Tibial nerve (tissue), 4 donors: ENCODE results near the gene RANBP3. TPM values are rescaled to one million over a fixed set of nuclear protein-coding genes. Genes with fewer than 3 reads are reported as not detected.

Experiments
- DNase-seq, 2 donors: peaks; one replicate each; pipeline ENCODE4 v3.0.0-alpha.2; 2019; ENCODE audit warnings: low spot score in 2 of 2
- H3K27ac ChIP-seq, 4 donors: fragments of 200-600 bp; sonication (generic) in 3 of 4; one replicate each; pipeline ENCODE4 v1.5.1; 2017 to 2019; ENCODE audit warnings: mild to moderate bottlenecking in 1 of 4
- H3K27me3 ChIP-seq, 2 donors: fragments of 200-600 bp; sonication (generic) in 1 of 2; one replicate each; pipeline versions ENCODE4 v1.5.1 to v1.6.0; 2017 to 2019
- H3K36me3 ChIP-seq, 3 donors: fragments of 200-600 bp; sonication (generic); one replicate each; pipeline ENCODE4 v1.5.1; 2018 to 2019
- H3K4me1 ChIP-seq, 4 donors: fragments of 200-600 bp; sonication (generic) in 3 of 4; one replicate each; pipeline ENCODE4 v1.5.1; 2017 to 2019
- H3K4me3 ChIP-seq, 4 donors: fragments of 200-600 bp; sonication (generic) in 3 of 4; one replicate each; pipeline ENCODE4 v1.5.1; 2017 to 2019; ENCODE audit warnings: mild to moderate bottlenecking in 1 of 4, moderate library complexity in 1 of 4
- H3K9me3 ChIP-seq, 4 donors: fragments of 200-600 bp; sonication (generic) in 3 of 4; one replicate each; pipeline ENCODE4 v1.5.1; 2017 to 2019
- CTCF ChIP-seq, 5 experiments: fragments of 200-600 bp in 3 of 5; fragments of 450-650 bp in 2 of 5; sonication (generic) in 3 of 5; IDR thresholded peaks; one replicate each; pipeline ENCODE4 v1.5.1; 2016 to 2019; ENCODE audit warnings: antibody characterized with exemption in 5 of 5, mild to moderate bottlenecking in 3 of 5, moderate library complexity in 2 of 5
- EP300 ChIP-seq, 2 donors: sonication (generic); formaldehyde crosslinking; IDR thresholded peaks; one replicate each; pipeline ENCODE4 v1.6.1; 2017; ENCODE audit warnings: antibody characterized with exemption in 2 of 2, mild to moderate bottlenecking in 1 of 2
- POLR2A ChIP-seq, 2 donors: fragments of 450-650 bp; IDR thresholded peaks; one replicate each; pipeline ENCODE4 v1.6.1; 2017; ENCODE audit warnings: antibody characterized with exemption in 2 of 2, mild to moderate bottlenecking in 2 of 2, moderate library complexity in 2 of 2
- WGBS, 2 donors: methylation state at CpG; one replicate each; pipeline ENCODE4 v1.1.5; 2018; 5-methylcytosine and 5-hydroxymethylcytosine counted together
- total RNA-seq, 4 donors: library from RNA; depleted of rRNA; stranded (reverse); fragments of >200 nt; gene quantifications; one replicate each; pipeline ENCODE4 v1.1.0, GENCODE V29; 2016

Gene RANBP3
- total RNA-seq, 4 donors from 2014 or later, result 75.4 to 129 (median 95.6) TPM

- H3K4me3 ChIP-seq, result no peak overlapping the region
- no peaks in the 10 kb centered on the region for H3K27me3 ChIP-seq
- H3K4me1 ChIP-seq, result peaks cover 0 to 16% (median 6%) of the 10 kb centered on the region in 4 donors
- peak overlapping the region in 2 of 4 donors; percentile 36 to 46 for H3K27ac ChIP-seq
- 69 to 70% methylated on average over 15 to 16 of the region's 16 CpGs for WGBS, 2 donors
- no peaks in the 10 kb centered on the region for H3K9me3 ChIP-seq
- peaks cover 0 to 13% (median 0%) of the 10 kb centered on the region in 3 donors for H3K36me3 ChIP-seq
- no peak for DNase-seq
- TF ChIP-seq CTCF (IDR thresholded peaks at IDR 0.05) (peak in 1 of 5 experiments; percentile 5), POLR2A (IDR thresholded peaks at IDR 0.05) (no peak)
Measured at GRCh38 chr19:6022570-6023064, 44.7 kb upstream of the RANBP3 start.

- WGBS, 2 donors, result 46 to 48% methylated on average over 25 to 29 of the region's 29 CpGs
- DNase-seq, result peak; percentile 69 to 89
- peaks cover 0 to 12% (median 0%) of the 10 kb centered on the region in 3 donors for H3K36me3 ChIP-seq
Measured at GRCh38 chr19:6021878-6022569, 44.1 kb upstream of the RANBP3 start.

DNA sequence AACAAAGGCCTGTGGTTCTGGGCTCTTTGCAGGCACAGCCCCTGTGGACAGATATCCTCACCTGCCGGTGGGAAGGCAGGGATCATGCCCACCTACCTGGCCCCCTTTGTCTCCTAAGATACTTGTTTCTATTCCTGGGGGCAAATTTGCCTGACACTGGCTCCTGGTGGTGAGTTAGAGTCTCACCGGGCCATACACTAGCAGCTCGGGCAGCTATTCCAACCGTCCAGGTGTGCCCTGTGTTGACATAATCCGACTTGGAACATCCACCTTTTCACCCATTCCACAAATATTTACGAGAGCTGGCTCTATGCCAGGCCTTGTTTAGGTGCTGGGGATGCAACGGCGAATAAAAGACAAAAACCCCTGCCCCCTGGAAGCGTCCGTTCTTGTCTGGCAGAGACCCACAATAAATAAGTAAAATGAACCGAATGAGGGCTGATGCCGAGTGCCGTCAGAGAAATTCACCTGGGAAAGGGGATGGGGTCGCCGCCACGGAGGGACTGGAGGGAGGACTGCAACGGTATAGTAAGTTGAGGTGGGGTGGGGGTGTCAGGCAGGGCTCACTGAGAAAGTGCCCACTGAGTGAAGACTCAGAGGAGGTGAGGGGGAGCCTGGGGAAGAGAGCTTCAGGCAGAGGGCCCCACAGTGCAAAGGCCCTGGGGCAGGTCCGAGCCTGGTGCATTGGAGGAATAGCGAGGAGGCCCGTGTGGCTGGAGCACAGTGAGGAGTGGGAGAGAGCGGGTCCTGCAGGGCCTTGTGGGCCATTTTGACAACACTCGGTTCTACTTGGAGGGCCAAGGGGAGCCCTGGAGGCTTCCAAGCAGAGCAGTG is 43.2 kb upstream of the RANBP3 start:
- H3K36me3 ChIP-seq, result peaks cover 0 to 4% (median 0%) of the 10 kb centered on the region in 3 donors
- H3K27ac ChIP-seq, result no peak overlapping the region
- no peak for TF ChIP-seq POLR2A (IDR thresholded peaks at IDR 0.05)
- no peak for TF ChIP-seq EP300 (IDR thresholded peaks at IDR 0.05)
- no peak for TF ChIP-seq CTCF (IDR thresholded peaks at IDR 0.05)
- 80 to 83% methylated on average over 22 of the region's 22 CpGs for WGBS, 2 donors
- DNase-seq, result no peak
- H3K9me3 ChIP-seq, result no peaks in the 10 kb centered on the region
- peaks cover 0 to 16% (median 6%) of the 10 kb centered on the region in 4 donors for H3K4me1 ChIP-seq
- no peaks in the 10 kb centered on the region for H3K27me3 ChIP-seq
- H3K4me3 ChIP-seq, result no peak overlapping the region

More at GRCh38 chr19:6021878-6022569, 44.1 kb upstream of the RANBP3 start:
- peaks cover 0 to 16% (median 6%) of the 10 kb centered on the region in 4 donors for H3K4me1 ChIP-seq
- no peak overlapping the region for H3K4me3 ChIP-seq
- no peak for TF ChIP-seq POLR2A (IDR thresholded peaks at IDR 0.05)
- no peak for TF ChIP-seq EP300 (IDR thresholded peaks at IDR 0.05)
- peak; percentile 59 to 87 (median 64) for TF ChIP-seq CTCF (IDR thresholded peaks at IDR 0.05)
- no peak overlapping the region for H3K27ac ChIP-seq
- H3K9me3 ChIP-seq, result no peaks in the 10 kb centered on the region
- no peaks in the 10 kb centered on the region for H3K27me3 ChIP-seq

GRCh38 chr19:6020166-6020882 is 42.4 kb upstream of the RANBP3 start:
- no peak for DNase-seq
- Histone ChIP-seq H3K4me1 (peaks cover 0 to 16% (median 6%) of the 10 kb centered on the region in 4 donors), H3K4me3 (no peak overlapping the region), H3K27ac (no peak overlapping the region), H3K27me3 (no peaks in the 10 kb centered on the region), H3K36me3 (peaks cover 0 to 11% (median 0%) of the 10 kb centered on the region in 3 donors), H3K9me3 (no peaks in the 10 kb centered on the region)
- no peak for TF ChIP-seq POLR2A (IDR thresholded peaks at IDR 0.05)
- WGBS, 2 donors, result 87 to 91% methylated on average over 19 to 20 of the region's 20 CpGs

- Histone ChIP-seq H3K36me3 (peaks cover 0 to 20% (median 0%) of the 10 kb centered on the region in 3 donors), H3K9me3 (no peaks in the 10 kb centered on the region), H3K27ac (no peak overlapping the region), H3K4me3 (no peak overlapping the region), H3K4me1 (peaks cover 0 to 16% (median 6%) of the 10 kb centered on the region in 4 donors), H3K27me3 (no peaks in the 10 kb centered on the region)
- no peak for DNase-seq
- WGBS, 2 donors, result 63 to 64% methylated on average over 10 of the region's 10 CpGs
- TF ChIP-seq EP300 (IDR thresholded peaks at IDR 0.05), result no peak
- TF ChIP-seq CTCF (IDR thresholded peaks at IDR 0.05), result no peak
- no peak for TF ChIP-seq POLR2A (IDR thresholded peaks at IDR 0.05)
Measured at GRCh38 chr19:6018786-6019185, 40.8 kb upstream of the RANBP3 start.
